ENCODE data around the gene PRSS57. TPM values are rescaled to one million over a fixed set of nuclear protein-coding genes. Genes with fewer than 3 reads are reported as not detected.

The PRSS57 gene
- total and polyA plus RNA-seq, 4 donors: 0.10 to 2.0 (median 0.60) TPM; not detected in 1

GRCh38 chr19:709965-710571, 14.8 kb upstream of the PRSS57 start:
- Histone ChIP-seq H3K4me1 (ENCODE audit: control insufficient read depth in 5 of 5, insufficient read depth in 5 of 5, low read length in 5 of 5) (peaks cover 0 to 10% (median 0%) of the 10 kb centered on the region in 5 donors), H3K4me3 (peak overlapping the region; percentile 63), H3K9ac (ENCODE audit: insufficient read depth in 1 of 2, low read length in 2 of 2) (no peak overlapping the region), H3K27ac (ENCODE audit: low read depth in 1 of 2, low read length in 1 of 2) (peak overlapping the region; percentile 79 to 80), H3K27me3 (ENCODE audit: control insufficient read depth in 3 of 3, insufficient read depth in 3 of 3, low read length in 2 of 3) (no peaks in the 10 kb centered on the region), H3K9me3 (ENCODE audit: control insufficient read depth in 4 of 4, insufficient read depth in 3 of 4, low read length in 3 of 4) (peaks cover 0 to 3% (median 0%) of the 10 kb centered on the region in 4 donors), H3K36me3 (ENCODE audit: control insufficient read depth in 4 of 4, insufficient read depth in 4 of 4, low read length in 4 of 4) (no peaks in the 10 kb centered on the region)
- DNase-seq (peak in 1 of 3 donors; percentile 53), ATAC-seq (ENCODE audit: insufficient read depth, low FRiP score) (peak; percentile 34)
- WGBS, 2 donors: 28 to 47% methylated on average over 25 to 27 of the region's 27 CpGs
- TF ChIP-seq, protein P1, sequence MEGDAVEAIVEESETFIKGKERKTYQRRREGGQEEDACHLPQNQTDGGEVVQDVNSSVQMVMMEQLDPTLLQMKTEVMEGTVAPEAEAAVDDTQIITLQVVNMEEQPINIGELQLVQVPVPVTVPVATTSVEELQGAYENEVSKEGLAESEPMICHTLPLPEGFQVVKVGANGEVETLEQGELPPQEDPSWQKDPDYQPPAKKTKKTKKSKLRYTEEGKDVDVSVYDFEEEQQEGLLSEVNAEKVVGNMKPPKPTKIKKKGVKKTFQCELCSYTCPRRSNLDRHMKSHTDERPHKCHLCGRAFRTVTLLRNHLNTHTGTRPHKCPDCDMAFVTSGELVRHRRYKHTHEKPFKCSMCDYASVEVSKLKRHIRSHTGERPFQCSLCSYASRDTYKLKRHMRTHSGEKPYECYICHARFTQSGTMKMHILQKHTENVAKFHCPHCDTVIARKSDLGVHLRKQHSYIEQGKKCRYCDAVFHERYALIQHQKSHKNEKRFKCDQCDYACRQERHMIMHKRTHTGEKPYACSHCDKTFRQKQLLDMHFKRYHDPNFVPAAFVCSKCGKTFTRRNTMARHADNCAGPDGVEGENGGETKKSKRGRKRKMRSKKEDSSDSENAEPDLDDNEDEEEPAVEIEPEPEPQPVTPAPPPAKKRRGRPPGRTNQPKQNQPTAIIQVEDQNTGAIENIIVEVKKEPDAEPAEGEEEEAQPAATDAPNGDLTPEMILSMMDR (IDR thresholded peaks at IDR 0.05; ENCODE audit: control extremely low read depth, extremely low read depth): no peak

GRCh38 chr19:709196-709964, 14.1 kb upstream of the PRSS57 start:
- TF ChIP-seq, protein P1 (IDR thresholded peaks at IDR 0.05; ENCODE audit: control extremely low read depth, extremely low read depth): no peak
- Histone ChIP-seq H3K27me3 (ENCODE audit: control insufficient read depth in 3 of 3, insufficient read depth in 3 of 3, low read length in 2 of 3) (peaks cover 0 to under 1% (median 0%) of the 10 kb centered on the region in 3 donors), H3K4me3 (peak overlapping the region; percentile 63), H3K4me1 (ENCODE audit: control insufficient read depth in 5 of 5, insufficient read depth in 5 of 5, low read length in 5 of 5) (peaks cover 0 to 10% (median 0%) of the 10 kb centered on the region in 5 donors), H3K27ac (ENCODE audit: low read depth in 1 of 2, low read length in 1 of 2) (peak overlapping the region; percentile 79 to 80), H3K36me3 (ENCODE audit: control insufficient read depth in 4 of 4, insufficient read depth in 4 of 4, low read length in 4 of 4) (no peaks in the 10 kb centered on the region), H3K9me3 (ENCODE audit: control insufficient read depth in 4 of 4, insufficient read depth in 3 of 4, low read length in 3 of 4) (peaks cover 0 to 3% (median 0%) of the 10 kb centered on the region in 4 donors), H3K9ac (ENCODE audit: insufficient read depth in 1 of 2, low read length in 2 of 2) (no peak overlapping the region)
- DNase-seq (no peak), ATAC-seq (ENCODE audit: insufficient read depth, low FRiP score) (peak; percentile 21)
- 3 to 7% methylated on average over 48 to 78 of the region's 78 CpGs for WGBS, 2 donors

GRCh38 chr19:708154-709143, 13.2 kb upstream of the PRSS57 start, which contains the start of gene PALM:
TSS of gene PALM (plus strand) at chr19:708935. CDS start at chr19:709147, 212 bp downstream.
- H3K27ac ChIP-seq (ENCODE audit: low read depth in 1 of 2, low read length in 1 of 2): peak within 1 kb of the TSS; percentile 79 to 80
- H3K4me3 ChIP-seq: peak within 1 kb of the TSS; percentile 63
- TF ChIP-seq, protein P1 (IDR thresholded peaks at IDR 0.05; ENCODE audit: control extremely low read depth, extremely low read depth): no peak
- no peaks in the 10 kb centered on the region for H3K36me3 ChIP-seq (ENCODE audit: control insufficient read depth in 4 of 4, insufficient read depth in 4 of 4, low read length in 4 of 4)
- H3K9ac ChIP-seq (ENCODE audit: insufficient read depth in 1 of 2, low read length in 2 of 2): no peak within 1 kb of the TSS
- DNase-seq (peak; percentile 45 to 69 (median 62)), ATAC-seq (ENCODE audit: insufficient read depth, low FRiP score) (no peak)
- peaks cover 0 to 3% (median 0%) of the 10 kb centered on the region in 4 donors for H3K9me3 ChIP-seq (ENCODE audit: control insufficient read depth in 4 of 4, insufficient read depth in 3 of 4, low read length in 3 of 4)
- peaks cover 0 to 3% (median 0%) of the 10 kb centered on the region in 3 donors for H3K27me3 ChIP-seq (ENCODE audit: control insufficient read depth in 3 of 3, insufficient read depth in 3 of 3, low read length in 2 of 3)
- WGBS, 2 donors: 10 to 23% methylated on average over 41 to 83 of the region's 93 CpGs
- peaks cover 0 to 10% (median 0%) of the 10 kb centered on the region in 5 donors for H3K4me1 ChIP-seq (ENCODE audit: control insufficient read depth in 5 of 5, insufficient read depth in 5 of 5, low read length in 5 of 5)

Data from lung (tissue), 12 donors.